GM12873 (cell line): ENCODE data around the gene SLC34A1.

Source experiments
- CTCF ChIP-seq: IDR thresholded peaks from 2 replicates; pipeline ENCODE4 v1.5.1; 2012; ENCODE audit warnings: low read depth, mild to moderate bottlenecking, moderate library complexity, low read length, control low read depth; ENCODE audit not compliant: insufficient read depth; ENCODE audit errors: missing control alignments

Gene SLC34A1

GRCh38 chr5:177431317-177432142 lies 47.3 kb downstream of the SLC34A1 start:
- TF ChIP-seq CTCF: no peak

GRCh38 chr5:177432143-177432838 lies 48.1 kb downstream of the SLC34A1 start:
- no peak for TF ChIP-seq CTCF

GRCh38 chr5:177432839-177433657 lies 48.8 kb downstream of the SLC34A1 start:
- TF ChIP-seq CTCF: no peak

GRCh38 chr5:177433658-177434217 lies 49.5 kb downstream of the SLC34A1 start:
- no peak for TF ChIP-seq CTCF

GRCh38 chr5:177434437-177434836 lies 50.2 kb downstream of the SLC34A1 start:
- TF ChIP-seq CTCF: no peak

- TF ChIP-seq CTCF: no peak
Observed at GRCh38 chr5:177434942-177435738, 50.9 kb downstream of the SLC34A1 start.
